Pons (tissue), 1 donor: ENCODE measurements around the gene SMG9.
A peak's percentile ranks its signal among the peaks of the same experiment; 100 is the strongest.

Experiments
- DNase-seq: peaks from one replicate; pipeline ENCODE4 v3.0.0-alpha.2; 2016; ENCODE audit warnings: low spot score

SMG9 gene

GRCh38 chr19:43755256-43755801 lies 567 bp upstream of the SMG9 start:
- DNase-seq, result peak; percentile 74

- peak; percentile 24 for DNase-seq
These were observed 584 bp downstream of the SMG9 start for GRCh38 chr19:43754253-43754502.

GRCh38 chr19:43752287-43752875 lies 2.4 kb downstream of the SMG9 start:
- no peak for DNase-seq

- no peak for DNase-seq
These were observed 3.1 kb downstream of the SMG9 start for GRCh38 chr19:43751466-43752220.

GRCh38 chr19:43749898-43750297 lies 4.9 kb downstream of the SMG9 start:
- no peak for DNase-seq

- DNase-seq, result no peak
These were observed 5.6 kb downstream of the SMG9 start for GRCh38 chr19:43749152-43749551.

- DNase-seq, result no peak
These were observed 6.1 kb downstream of the SMG9 start for GRCh38 chr19:43748685-43749084.

- no peak for DNase-seq
These were observed 6.6 kb downstream of the SMG9 start for GRCh38 chr19:43748205-43748594.

- no peak for DNase-seq
These were observed 7.1 kb downstream of the SMG9 start for GRCh38 chr19:43747557-43748204.

- no peak for DNase-seq
These were observed 11.7 kb downstream of the SMG9 start for GRCh38 chr19:43743059-43743458.

- DNase-seq, result no peak
These were observed 13.5 kb downstream of the SMG9 start for GRCh38 chr19:43741075-43741825.

GRCh38 chr19:43739439-43740235 lies 15.1 kb downstream of the SMG9 start:
- no peak for DNase-seq

GRCh38 chr19:43738780-43739211 lies 16.0 kb downstream of the SMG9 start:
- DNase-seq, result no peak

GRCh38 chr19:43735957-43736356 lies 18.8 kb downstream of the SMG9 start:
- no peak for DNase-seq

GRCh38 chr19:43735013-43735412 lies 19.7 kb downstream of the SMG9 start:
- DNase-seq, result no peak

- no peak for DNase-seq
These were observed 22.9 kb downstream of the SMG9 start for GRCh38 chr19:43731846-43732245.

- DNase-seq, result no peak
These were observed 23.4 kb downstream of the SMG9 start for GRCh38 chr19:43731346-43731745.

GRCh38 chr19:43729919-43730318 lies 24.8 kb downstream of the SMG9 start:
- no peak for DNase-seq

GRCh38 chr19:43727593-43727853 lies 27.2 kb downstream of the SMG9 start:
- no peak for DNase-seq

- no peak for DNase-seq
These were observed 27.8 kb downstream of the SMG9 start for GRCh38 chr19:43726736-43727592.

- no peak for DNase-seq
These were observed 29.3 kb downstream of the SMG9 start for GRCh38 chr19:43725468-43725867.
